ENCODE results near the gene OR1K1. TPM values are rescaled to one million over a fixed set of nuclear protein-coding genes. Genes with fewer than 3 reads are reported as not detected.

Gene OR1K1
- total RNA-seq, result not detected

GRCh38 chr9:122800066-122801060 lies at the start of gene OR1K1:
TSS of gene OR1K1 (plus strand) at chr9:122800123. CDS start at chr9:122800123, 0 bp downstream.
- ATAC-seq (peak in 1 of 2 donors; percentile 28), DNase-seq (ENCODE audit: low spot score) (no peak)
- no peaks in the 10 kb centered on the region for H3K9me3 Mint-ChIP-seq
- no peaks in the 10 kb centered on the region for H3K4me1 Mint-ChIP-seq (ENCODE audit: low read depth in 2 of 2)
- no peak within 1 kb of the TSS for H3K4me3 Mint-ChIP-seq
- peaks cover 0 to 3% of the 10 kb centered on the region in 2 donors for H3K27me3 Mint-ChIP-seq
- H3K36me3 Mint-ChIP-seq, result peaks cover 2% of the 10 kb centered on the region
- H3K27ac Mint-ChIP-seq, result no peak within 1 kb of the TSS

GRCh38 chr9:122754825-122755224 lies 45.1 kb upstream of the OR1K1 start:
- H3K27me3 Mint-ChIP-seq, result peaks cover 0 to 22% of the 10 kb centered on the region in 2 donors
- no peak overlapping the region for H3K27ac Mint-ChIP-seq
- H3K9me3 Mint-ChIP-seq, result peaks cover 5% of the 10 kb centered on the region
- no peak overlapping the region for H3K4me3 Mint-ChIP-seq
- ATAC-seq (no peak), DNase-seq (ENCODE audit: low spot score) (no peak)
- peaks cover 24% of the 10 kb centered on the region for H3K36me3 Mint-ChIP-seq
- H3K4me1 Mint-ChIP-seq (ENCODE audit: low read depth in 2 of 2), result no peaks in the 10 kb centered on the region

GRCh38 chr9:122767817-122768216 lies 32.1 kb upstream of the OR1K1 start:
- no peak overlapping the region for H3K27ac Mint-ChIP-seq
- DNase-seq (ENCODE audit: low spot score) (no peak), ATAC-seq (no peak)
- H3K36me3 Mint-ChIP-seq, result peaks cover 39% of the 10 kb centered on the region
- H3K9me3 Mint-ChIP-seq, result peaks cover 22% of the 10 kb centered on the region
- H3K27me3 Mint-ChIP-seq, result peaks cover 16 to 28% of the 10 kb centered on the region in 2 donors
- H3K4me1 Mint-ChIP-seq (ENCODE audit: low read depth in 2 of 2), result no peaks in the 10 kb centered on the region
- no peak overlapping the region for H3K4me3 Mint-ChIP-seq

- no peaks in the 10 kb centered on the region for H3K4me1 Mint-ChIP-seq (ENCODE audit: low read depth in 2 of 2)
- ATAC-seq (no peak), DNase-seq (ENCODE audit: low spot score) (no peak)
- peaks cover 8 to 19% of the 10 kb centered on the region in 2 donors for H3K27me3 Mint-ChIP-seq
- H3K4me3 Mint-ChIP-seq, result no peak overlapping the region
- no peak overlapping the region for H3K27ac Mint-ChIP-seq
- peaks cover 7% of the 10 kb centered on the region for H3K9me3 Mint-ChIP-seq
- H3K36me3 Mint-ChIP-seq, result peaks cover 6% of the 10 kb centered on the region
Measured at GRCh38 chr9:122777052-122777451, 22.9 kb upstream of the OR1K1 start.

DNA sequence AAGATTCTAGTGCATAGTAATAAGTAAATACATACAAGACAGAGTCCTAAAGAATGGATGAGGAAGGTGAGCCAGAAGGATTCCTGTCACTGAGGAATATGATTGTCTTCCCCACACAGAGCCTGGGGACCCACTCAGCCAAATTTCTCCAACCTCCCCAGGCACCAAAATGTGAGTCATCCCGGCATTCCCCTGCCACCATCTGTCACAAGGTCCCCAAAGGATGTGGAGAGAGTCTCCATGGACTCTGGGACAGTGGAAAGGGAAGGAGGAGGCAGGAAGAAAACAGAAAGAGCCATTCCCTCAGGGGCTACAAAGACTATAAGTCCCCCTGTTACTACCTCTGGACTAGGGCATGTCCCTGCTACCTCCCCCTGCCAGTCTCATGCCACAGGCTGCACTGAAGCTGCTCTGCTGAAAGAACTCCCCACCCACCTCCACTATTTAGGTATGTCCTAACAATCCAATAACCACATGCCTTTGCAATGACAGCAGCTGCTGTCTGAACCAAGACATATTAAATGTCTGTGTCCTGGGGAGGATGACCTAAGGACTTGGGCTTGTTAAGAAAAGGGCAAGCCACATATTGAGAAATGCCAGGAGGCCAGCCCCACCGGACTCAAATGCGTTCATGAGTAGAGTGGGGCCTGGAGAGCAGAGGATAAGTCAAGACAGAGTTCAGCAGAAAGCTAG lies 21.8 kb upstream of the OR1K1 start:
- no peak for ATAC-seq
- no peak overlapping the region for H3K27ac Mint-ChIP-seq
- peaks cover 4% of the 10 kb centered on the region for H3K9me3 Mint-ChIP-seq
- H3K36me3 Mint-ChIP-seq, result no peaks in the 10 kb centered on the region
- peaks cover 4 to 8% of the 10 kb centered on the region in 2 donors for H3K27me3 Mint-ChIP-seq
- no peak for DNase-seq (ENCODE audit: low spot score)
- H3K4me3 Mint-ChIP-seq, result no peak overlapping the region
- no peaks in the 10 kb centered on the region for H3K4me1 Mint-ChIP-seq (ENCODE audit: low read depth in 2 of 2)

DNA sequence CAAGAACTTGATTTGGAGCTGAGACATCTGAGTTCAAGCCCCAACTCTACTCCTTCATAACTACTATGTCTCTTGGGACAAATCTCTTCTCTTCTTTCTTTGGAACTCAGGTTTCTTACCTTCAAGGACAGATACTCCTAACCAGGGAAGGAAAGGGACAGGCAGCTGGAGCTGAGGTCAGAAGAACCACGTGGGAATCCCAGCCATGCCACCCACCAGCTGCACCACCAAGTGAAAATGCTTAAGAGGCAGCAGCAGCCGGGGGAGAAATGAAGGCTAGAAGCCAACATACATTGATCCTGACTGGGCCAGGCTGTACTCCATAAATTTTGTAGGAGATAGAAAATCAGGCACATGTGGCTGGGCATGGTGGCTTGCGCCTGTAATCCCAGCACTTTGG lies 20.7 kb upstream of the OR1K1 start:
- no peaks in the 10 kb centered on the region for H3K27me3 Mint-ChIP-seq
- no peaks in the 10 kb centered on the region for H3K4me1 Mint-ChIP-seq (ENCODE audit: low read depth in 2 of 2)
- no peaks in the 10 kb centered on the region for H3K36me3 Mint-ChIP-seq
- H3K4me3 Mint-ChIP-seq, result no peak overlapping the region
- no peak overlapping the region for H3K27ac Mint-ChIP-seq
- DNase-seq (ENCODE audit: low spot score), result no peak
- no peaks in the 10 kb centered on the region for H3K9me3 Mint-ChIP-seq
- ATAC-seq, result no peak

GRCh38 chr9:122780026-122780425 lies 19.9 kb upstream of the OR1K1 start:
- no peaks in the 10 kb centered on the region for H3K9me3 Mint-ChIP-seq
- no peaks in the 10 kb centered on the region for H3K36me3 Mint-ChIP-seq
- H3K27me3 Mint-ChIP-seq, result no peaks in the 10 kb centered on the region

GRCh38 chr9:122781671-122782070 lies 18.3 kb upstream of the OR1K1 start:
- H3K27ac Mint-ChIP-seq, result no peak overlapping the region
- H3K27me3 Mint-ChIP-seq, result no peaks in the 10 kb centered on the region
- H3K9me3 Mint-ChIP-seq, result no peaks in the 10 kb centered on the region

More at GRCh38 chr9:122780026-122780425, 19.9 kb upstream of the OR1K1 start:
- Mint-ChIP-seq H3K4me1 (ENCODE audit: low read depth in 2 of 2) (no peaks in the 10 kb centered on the region), H3K4me3 (no peak overlapping the region), H3K27ac (no peak overlapping the region)
- no peak for ATAC-seq
- DNase-seq (ENCODE audit: low spot score), result no peak

GRCh38 chr9:122785269-122785668 lies 14.7 kb upstream of the OR1K1 start:
- Mint-ChIP-seq H3K27me3 (no peaks in the 10 kb centered on the region), H3K4me1 (ENCODE audit: low read depth in 2 of 2) (no peaks in the 10 kb centered on the region), H3K4me3 (no peak overlapping the region), H3K9me3 (no peaks in the 10 kb centered on the region), H3K36me3 (no peaks in the 10 kb centered on the region), H3K27ac (no peak overlapping the region)
- DNase-seq (ENCODE audit: low spot score), result no peak
- no peak for ATAC-seq

More at GRCh38 chr9:122781671-122782070, 18.3 kb upstream of the OR1K1 start:
- Mint-ChIP-seq H3K4me3 (no peak overlapping the region), H3K36me3 (no peaks in the 10 kb centered on the region), H3K4me1 (ENCODE audit: low read depth in 2 of 2) (no peaks in the 10 kb centered on the region)
- no peak for DNase-seq (ENCODE audit: low spot score)
- ATAC-seq, result no peak

GRCh38 chr9:122786338-122786737 lies 13.6 kb upstream of the OR1K1 start:
- Mint-ChIP-seq H3K4me1 (ENCODE audit: low read depth in 2 of 2) (no peaks in the 10 kb centered on the region), H3K27ac (no peak overlapping the region), H3K9me3 (no peaks in the 10 kb centered on the region), H3K4me3 (no peak overlapping the region), H3K36me3 (no peaks in the 10 kb centered on the region), H3K27me3 (no peaks in the 10 kb centered on the region)
- no peak for ATAC-seq
- no peak for DNase-seq (ENCODE audit: low spot score)

GRCh38 chr9:122788831-122789230 lies 11.1 kb upstream of the OR1K1 start, which contains the start of gene OR5C1:
TSS of gene OR5C1 (plus strand) at chr9:122788933. CDS start at chr9:122788933, 0 bp downstream.
- Mint-ChIP-seq H3K4me1 (ENCODE audit: low read depth in 2 of 2) (peaks cover 0 to 2% of the 10 kb centered on the region in 2 donors), H3K27me3 (no peaks in the 10 kb centered on the region), H3K4me3 (no peak within 1 kb of the TSS), H3K27ac (no peak within 1 kb of the TSS), H3K36me3 (no peaks in the 10 kb centered on the region), H3K9me3 (no peaks in the 10 kb centered on the region)
- ATAC-seq (no peak), DNase-seq (ENCODE audit: low spot score) (no peak)

DNA sequence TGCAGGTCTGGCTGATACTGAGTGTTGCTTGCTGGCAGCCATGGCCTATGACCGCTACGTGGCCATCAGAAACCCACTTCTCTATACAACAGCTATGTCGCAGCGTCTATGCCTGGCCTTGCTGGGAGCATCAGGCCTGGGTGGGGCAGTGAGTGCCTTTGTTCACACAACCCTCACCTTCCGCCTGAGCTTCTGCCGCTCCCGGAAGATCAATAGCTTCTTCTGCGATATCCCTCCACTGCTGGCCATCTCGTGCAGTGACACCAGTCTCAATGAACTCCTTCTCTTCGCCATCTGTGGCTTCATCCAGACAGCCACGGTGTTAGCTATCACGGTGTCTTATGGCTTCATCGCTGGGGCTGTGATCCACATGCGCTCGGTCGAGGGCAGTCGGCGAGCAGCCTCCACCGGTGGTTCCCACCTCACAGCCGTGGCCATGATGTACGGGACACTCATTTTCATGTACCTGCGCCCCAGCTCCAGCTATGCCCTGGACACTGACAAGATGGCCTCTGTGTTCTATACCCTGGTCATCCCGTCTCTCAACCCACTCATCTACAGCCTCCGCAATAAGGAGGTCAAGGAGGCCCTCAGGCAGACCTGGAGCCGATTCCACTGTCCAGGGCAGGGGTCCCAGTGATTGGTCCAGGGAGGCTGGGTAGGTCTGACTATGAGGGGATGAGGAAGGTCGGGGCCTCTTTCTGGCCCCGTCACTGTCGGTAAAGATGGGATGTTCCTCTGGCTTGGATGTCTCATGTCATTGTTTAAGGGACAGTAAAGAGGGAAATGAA lies 10.5 kb upstream of the OR1K1 start:
- Mint-ChIP-seq H3K4me3 (no peak overlapping the region), H3K27ac (no peak overlapping the region), H3K27me3 (no peaks in the 10 kb centered on the region), H3K4me1 (ENCODE audit: low read depth in 2 of 2) (peaks cover 0 to 4% of the 10 kb centered on the region in 2 donors), H3K9me3 (no peaks in the 10 kb centered on the region), H3K36me3 (no peaks in the 10 kb centered on the region)
- ATAC-seq (peak in 1 of 2 donors; percentile 6), DNase-seq (ENCODE audit: low spot score) (no peak)

- Mint-ChIP-seq H3K27ac (no peak overlapping the region), H3K27me3 (no peaks in the 10 kb centered on the region), H3K4me1 (ENCODE audit: low read depth in 2 of 2) (peaks cover 0 to 4% of the 10 kb centered on the region in 2 donors), H3K36me3 (no peaks in the 10 kb centered on the region), H3K4me3 (no peak overlapping the region), H3K9me3 (no peaks in the 10 kb centered on the region)
- ATAC-seq (no peak), DNase-seq (ENCODE audit: low spot score) (no peak)
Measured at GRCh38 chr9:122791872-122792669, 7.9 kb upstream of the OR1K1 start.
